ENCODE measurements around the gene ARPC2. TPM values are rescaled to one million over a fixed set of nuclear protein-coding genes. Genes with fewer than 3 reads are reported as not detected.
A peak's percentile ranks its signal among the peaks of the same experiment; 100 is the strongest.

The ARPC2 gene
- total RNA-seq, 1 donor from 2014 or later, result 135 TPM

DNA sequence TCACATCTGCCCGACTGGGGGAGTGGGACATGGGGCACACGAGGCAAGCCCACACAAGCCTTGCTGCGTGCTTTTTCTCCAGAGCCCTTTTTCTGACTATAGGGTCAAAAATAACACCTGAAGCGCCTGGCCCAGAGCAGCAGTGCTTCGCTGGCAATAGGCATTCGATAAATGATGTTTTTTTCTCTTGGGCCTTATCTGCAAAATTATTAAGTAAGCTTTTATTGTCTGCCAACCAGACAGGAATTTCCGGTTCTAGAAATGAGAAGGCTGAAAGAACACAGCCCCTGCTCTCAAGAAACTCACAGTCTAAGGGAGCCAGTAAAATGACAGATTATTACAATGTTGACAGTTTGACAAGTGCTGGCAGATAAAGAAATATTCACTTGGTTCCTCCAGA, 78.0 kb downstream of the ARPC2 start:
- TF ChIP-seq, protein P1, sequence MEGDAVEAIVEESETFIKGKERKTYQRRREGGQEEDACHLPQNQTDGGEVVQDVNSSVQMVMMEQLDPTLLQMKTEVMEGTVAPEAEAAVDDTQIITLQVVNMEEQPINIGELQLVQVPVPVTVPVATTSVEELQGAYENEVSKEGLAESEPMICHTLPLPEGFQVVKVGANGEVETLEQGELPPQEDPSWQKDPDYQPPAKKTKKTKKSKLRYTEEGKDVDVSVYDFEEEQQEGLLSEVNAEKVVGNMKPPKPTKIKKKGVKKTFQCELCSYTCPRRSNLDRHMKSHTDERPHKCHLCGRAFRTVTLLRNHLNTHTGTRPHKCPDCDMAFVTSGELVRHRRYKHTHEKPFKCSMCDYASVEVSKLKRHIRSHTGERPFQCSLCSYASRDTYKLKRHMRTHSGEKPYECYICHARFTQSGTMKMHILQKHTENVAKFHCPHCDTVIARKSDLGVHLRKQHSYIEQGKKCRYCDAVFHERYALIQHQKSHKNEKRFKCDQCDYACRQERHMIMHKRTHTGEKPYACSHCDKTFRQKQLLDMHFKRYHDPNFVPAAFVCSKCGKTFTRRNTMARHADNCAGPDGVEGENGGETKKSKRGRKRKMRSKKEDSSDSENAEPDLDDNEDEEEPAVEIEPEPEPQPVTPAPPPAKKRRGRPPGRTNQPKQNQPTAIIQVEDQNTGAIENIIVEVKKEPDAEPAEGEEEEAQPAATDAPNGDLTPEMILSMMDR (IDR thresholded peaks at IDR 0.05; ENCODE audit: borderline replicate concordance), result no peak
- no peaks in the 10 kb centered on the region for H3K36me3 ChIP-seq
- H3K9me3 ChIP-seq (replicated peaks), result no peaks in the 10 kb centered on the region
- no peak overlapping the region for H3K4me3 ChIP-seq
- intact Hi-C loops (cut with micrococcal nuclease), result loop anchor here (10.0 kb wide), 1 partner anchor 100 kb away; the partner anchor contains the start of gene CTDSP1
- H3K4me1 ChIP-seq, result peaks cover 46% of the 10 kb centered on the region
- no peaks in the 10 kb centered on the region for H3K27me3 ChIP-seq (ENCODE audit: low read depth)
- peak overlapping the region; percentile 4 for H3K27ac ChIP-seq (replicated peaks)
- no peak for DNase-seq

DNA sequence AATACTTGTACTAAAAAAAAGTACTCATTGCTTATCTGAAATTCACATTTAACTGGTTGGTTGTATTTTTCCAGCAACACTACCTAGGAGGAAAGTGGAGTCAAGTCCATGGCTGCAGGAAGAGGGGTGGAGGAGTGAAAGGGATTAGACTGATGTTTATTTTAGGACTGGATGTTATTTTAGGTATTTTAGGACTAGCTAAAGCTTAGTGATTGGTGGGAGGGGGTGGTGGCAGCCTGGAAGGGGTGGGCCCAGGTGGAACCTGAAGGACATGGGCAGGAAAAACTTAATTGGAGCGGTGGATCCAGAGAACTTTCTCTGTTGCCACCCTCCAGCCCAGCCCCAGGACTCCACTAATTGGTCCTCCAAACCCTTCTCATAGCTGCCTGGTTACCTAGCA, 79.2 kb downstream of the ARPC2 start:
- H3K27me3 ChIP-seq (ENCODE audit: low read depth), result no peaks in the 10 kb centered on the region
- no peak for DNase-seq
- H3K4me3 ChIP-seq, result no peak overlapping the region
- intact Hi-C loops (cut with micrococcal nuclease), result loop anchor here (10.0 kb wide), 1 partner anchor 99 kb away; the partner anchor contains the start of gene CTDSP1
- H3K36me3 ChIP-seq, result no peaks in the 10 kb centered on the region
- TF ChIP-seq, protein P1 (IDR thresholded peaks at IDR 0.05; ENCODE audit: borderline replicate concordance), result no peak
- peaks cover 34% of the 10 kb centered on the region for H3K4me1 ChIP-seq
- H3K27ac ChIP-seq (replicated peaks), result no peak overlapping the region
- no peaks in the 10 kb centered on the region for H3K9me3 ChIP-seq (replicated peaks)

DNA sequence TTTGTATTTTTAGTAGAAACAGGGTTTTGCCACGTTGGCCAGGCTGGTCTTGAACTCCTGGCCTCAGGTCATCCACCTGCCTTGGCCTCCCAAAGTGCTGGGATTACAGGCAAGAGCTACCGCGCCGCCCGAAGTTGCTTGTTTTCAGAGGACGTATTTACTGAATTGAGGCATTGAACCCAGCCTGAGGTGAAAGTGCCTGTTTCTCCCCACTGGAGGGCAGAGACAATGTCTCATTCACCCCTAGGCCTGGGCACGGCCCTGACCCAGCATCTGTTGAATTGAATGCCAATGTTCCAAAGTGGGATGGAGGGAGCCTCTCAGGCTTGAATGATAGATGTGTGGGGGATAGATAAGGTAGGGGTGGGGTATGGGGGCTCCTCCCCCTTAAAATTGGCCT, 79.9 kb downstream of the ARPC2 start:
- H3K4me3 ChIP-seq, result no peak overlapping the region
- TF ChIP-seq, protein P1 (IDR thresholded peaks at IDR 0.05; ENCODE audit: borderline replicate concordance), result no peak
- H3K9me3 ChIP-seq (replicated peaks), result no peaks in the 10 kb centered on the region
- no peak for DNase-seq
- peaks cover 29% of the 10 kb centered on the region for H3K4me1 ChIP-seq
- intact Hi-C loops (cut with micrococcal nuclease), result loop anchor here (10.0 kb wide), 1 partner anchor 98 kb away; the partner anchor contains the start of gene CTDSP1
- no peaks in the 10 kb centered on the region for H3K36me3 ChIP-seq
- no peaks in the 10 kb centered on the region for H3K27me3 ChIP-seq (ENCODE audit: low read depth)
- no peak overlapping the region for H3K27ac ChIP-seq (replicated peaks)

DNA sequence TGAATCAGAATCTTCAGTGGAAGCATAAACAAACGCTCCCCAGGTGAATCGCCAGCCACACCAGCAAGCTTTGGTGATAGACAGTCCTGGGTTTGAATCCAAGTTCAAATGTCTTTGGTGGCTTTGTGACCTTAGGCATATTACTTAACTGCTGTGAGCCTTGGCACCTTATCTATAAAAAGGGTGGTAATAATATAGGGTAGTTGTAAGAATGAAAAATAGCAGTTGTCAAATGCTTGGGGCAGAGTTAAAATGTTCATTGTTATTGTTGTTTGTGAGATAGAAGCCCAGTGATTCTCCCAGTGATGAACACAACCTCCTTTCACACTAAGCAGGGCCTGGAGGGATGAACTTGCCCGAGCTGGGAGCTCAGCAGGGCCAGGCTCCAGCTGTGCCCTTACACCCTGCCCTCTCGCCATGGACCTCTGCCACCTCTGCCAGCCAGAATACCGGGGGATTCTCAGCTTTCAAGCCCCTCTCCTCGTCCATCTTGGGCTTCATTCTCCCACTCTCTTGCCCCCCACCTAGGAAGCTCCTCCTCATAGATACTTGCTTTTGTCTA, 81.4 kb downstream of the ARPC2 start:
- intact Hi-C loops (cut with micrococcal nuclease), result loop anchor here (10.0 kb wide), 1 partner anchor 96 kb away; the partner anchor contains the start of gene CTDSP1

DNA sequence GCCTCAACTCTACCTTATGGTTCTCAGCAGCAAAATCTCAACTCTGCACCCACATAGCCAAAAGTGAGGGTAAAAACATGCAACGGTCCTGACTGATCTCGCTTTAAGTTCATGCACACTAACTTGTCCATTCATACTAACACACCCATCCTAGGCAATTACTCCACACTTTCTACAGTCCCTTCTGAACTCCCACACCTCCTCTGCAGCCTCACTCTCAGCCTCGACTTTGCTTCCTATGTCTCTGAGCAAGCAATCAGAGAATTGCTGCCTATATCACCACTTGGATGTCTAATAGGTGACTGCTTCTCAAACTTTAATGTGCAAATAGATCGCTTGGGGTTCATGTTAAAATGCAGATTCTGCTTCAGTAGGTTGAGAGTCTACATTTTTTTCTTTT, 83.2 kb downstream of the ARPC2 start:
- no peak overlapping the region for H3K4me3 ChIP-seq
- no peaks in the 10 kb centered on the region for H3K27me3 ChIP-seq (ENCODE audit: low read depth)
- H3K9me3 ChIP-seq (replicated peaks), result no peaks in the 10 kb centered on the region
- no peak overlapping the region for H3K27ac ChIP-seq (replicated peaks)
- TF ChIP-seq, protein P1 (IDR thresholded peaks at IDR 0.05; ENCODE audit: borderline replicate concordance), result no peak
- H3K4me1 ChIP-seq, result peaks cover 2% of the 10 kb centered on the region
- intact Hi-C loops (cut with micrococcal nuclease), result loop anchor here (2.0 to 5.0 kb wide), 2 partner anchors 57 to 167 kb away; partner anchors contain the start of gene CATIP
- no peaks in the 10 kb centered on the region for H3K36me3 ChIP-seq
- no peak for DNase-seq

More for the DNA sequence above, 81.4 kb downstream of the ARPC2 start:
- H3K9me3 ChIP-seq (replicated peaks), result no peaks in the 10 kb centered on the region
- H3K27me3 ChIP-seq (ENCODE audit: low read depth), result no peaks in the 10 kb centered on the region
- no peaks in the 10 kb centered on the region for H3K36me3 ChIP-seq
- no peak for DNase-seq
- peaks cover 16% of the 10 kb centered on the region for H3K4me1 ChIP-seq
- no peak overlapping the region for H3K27ac ChIP-seq (replicated peaks)
- TF ChIP-seq, protein P1 (IDR thresholded peaks at IDR 0.05; ENCODE audit: borderline replicate concordance), result no peak
- H3K4me3 ChIP-seq, result no peak overlapping the region
